Mammary epithelial cell (primary cell): ENCODE results near the gene IMMP2L.

ENCODE experiments used
- CTCF ChIP-seq, 2 donors: IDR thresholded peaks in 1 of 2; conservative IDR thresholded peaks in 1 of 2; 2 replicates each; pipeline ENCODE4 v1.5.1; 2011 to 2012; ENCODE audit warnings: inconsistent platforms in 2 of 2, low read length in 2 of 2, mild to moderate bottlenecking in 2 of 2, control low read depth in 1 of 2, low read depth in 1 of 2; ENCODE audit not compliant: insufficient read depth in 1 of 2; ENCODE audit errors: extremely low read depth in 1 of 2
- EZH2 ChIP-seq: IDR thresholded peaks from 2 replicates; pipeline ENCODE4 v1.6.1; 2012; ENCODE audit warnings: low read length, inconsistent platforms, borderline replicate concordance

- TF ChIP-seq CTCF (conservative IDR thresholded peaks at IDR 0.05 in 1 of 2, IDR thresholded peaks at IDR 0.05 in 1 of 2; ENCODE audit: extremely low read depth in 1 of 2, insufficient read depth in 1 of 2, low read depth in 1 of 2, low read length in 2 of 2) (peak in 1 of 2 donors; percentile 37), EZH2 (no peak)
These were observed 232.7 kb downstream of the IMMP2L start for GRCh38 chr7:111329367-111330234.
